Measurements from ENCODE around the gene MAN2A1. TPM values are rescaled to one million over a fixed set of nuclear protein-coding genes. Genes with fewer than 3 reads are reported as not detected.

The MAN2A1 gene
- total RNA-seq, 2 donors from 2014 or later: 81.2 to 104 TPM

DNA sequence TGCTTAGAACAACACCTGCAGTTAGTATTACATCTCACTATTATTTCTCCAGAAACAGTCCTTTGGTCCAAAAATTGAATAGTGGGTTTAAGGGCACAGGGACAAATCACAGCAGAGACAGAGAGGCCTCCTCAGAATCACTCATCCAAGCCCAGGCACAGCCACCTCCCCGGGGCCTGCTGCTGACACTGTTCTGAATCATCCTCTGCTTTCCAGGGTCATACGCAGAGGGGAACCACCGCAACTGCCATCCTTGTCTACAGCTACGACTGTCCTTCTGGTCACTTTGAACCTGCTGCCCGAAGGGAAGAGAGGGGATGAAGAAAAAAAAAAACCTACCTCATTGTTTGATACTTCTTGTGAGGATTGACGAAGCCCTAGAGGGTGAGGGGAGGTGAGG, 35.3 kb upstream of the MAN2A1 start:
- intact Hi-C loops (cut with DNase I): no loop called here
- no peaks in the 10 kb centered on the region for H3K4me1 ChIP-seq
- no peaks in the 10 kb centered on the region for H3K36me3 ChIP-seq
- DNase-seq: no peak
- no peak overlapping the region for H3K4me3 ChIP-seq
- H3K27me3 ChIP-seq: no peaks in the 10 kb centered on the region
- no peak overlapping the region for H3K9ac ChIP-seq (ENCODE audit: low read depth in 2 of 2, low read length in 2 of 2)
- H3K9me3 ChIP-seq: no peaks in the 10 kb centered on the region
- TF ChIP-seq, protein P1, sequence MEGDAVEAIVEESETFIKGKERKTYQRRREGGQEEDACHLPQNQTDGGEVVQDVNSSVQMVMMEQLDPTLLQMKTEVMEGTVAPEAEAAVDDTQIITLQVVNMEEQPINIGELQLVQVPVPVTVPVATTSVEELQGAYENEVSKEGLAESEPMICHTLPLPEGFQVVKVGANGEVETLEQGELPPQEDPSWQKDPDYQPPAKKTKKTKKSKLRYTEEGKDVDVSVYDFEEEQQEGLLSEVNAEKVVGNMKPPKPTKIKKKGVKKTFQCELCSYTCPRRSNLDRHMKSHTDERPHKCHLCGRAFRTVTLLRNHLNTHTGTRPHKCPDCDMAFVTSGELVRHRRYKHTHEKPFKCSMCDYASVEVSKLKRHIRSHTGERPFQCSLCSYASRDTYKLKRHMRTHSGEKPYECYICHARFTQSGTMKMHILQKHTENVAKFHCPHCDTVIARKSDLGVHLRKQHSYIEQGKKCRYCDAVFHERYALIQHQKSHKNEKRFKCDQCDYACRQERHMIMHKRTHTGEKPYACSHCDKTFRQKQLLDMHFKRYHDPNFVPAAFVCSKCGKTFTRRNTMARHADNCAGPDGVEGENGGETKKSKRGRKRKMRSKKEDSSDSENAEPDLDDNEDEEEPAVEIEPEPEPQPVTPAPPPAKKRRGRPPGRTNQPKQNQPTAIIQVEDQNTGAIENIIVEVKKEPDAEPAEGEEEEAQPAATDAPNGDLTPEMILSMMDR (IDR thresholded peaks at IDR 0.05): no peak
- H3K27ac ChIP-seq: no peak overlapping the region

DNA sequence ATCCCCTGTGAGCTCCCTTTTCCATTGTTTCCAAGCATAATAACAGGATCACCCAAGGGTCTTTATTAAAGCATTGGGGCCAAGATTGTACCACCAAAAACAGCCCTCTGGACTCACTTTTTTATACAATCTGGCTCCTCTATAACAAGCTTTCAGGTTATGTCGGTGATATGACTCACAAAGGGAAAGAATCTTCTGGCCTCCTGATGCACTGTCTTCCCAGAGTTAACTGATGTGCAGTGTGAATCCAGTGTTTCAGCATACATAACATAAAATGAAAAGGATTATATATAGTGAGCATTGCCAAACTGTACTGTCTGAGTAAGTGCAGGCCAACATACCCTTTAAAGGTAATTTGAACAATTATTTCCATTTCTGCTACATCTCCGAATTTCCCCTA, 33.9 kb upstream of the MAN2A1 start:
- no peak overlapping the region for H3K9ac ChIP-seq (ENCODE audit: low read depth in 2 of 2, low read length in 2 of 2)
- no peak overlapping the region for H3K27ac ChIP-seq
- DNase-seq: no peak
- intact Hi-C loops (cut with DNase I): no loop called here
- H3K36me3 ChIP-seq: no peaks in the 10 kb centered on the region
- H3K4me1 ChIP-seq: no peaks in the 10 kb centered on the region
- no peaks in the 10 kb centered on the region for H3K9me3 ChIP-seq
- H3K27me3 ChIP-seq: no peaks in the 10 kb centered on the region
- no peak overlapping the region for H3K4me3 ChIP-seq
- TF ChIP-seq, protein P1 (IDR thresholded peaks at IDR 0.05): no peak

DNA sequence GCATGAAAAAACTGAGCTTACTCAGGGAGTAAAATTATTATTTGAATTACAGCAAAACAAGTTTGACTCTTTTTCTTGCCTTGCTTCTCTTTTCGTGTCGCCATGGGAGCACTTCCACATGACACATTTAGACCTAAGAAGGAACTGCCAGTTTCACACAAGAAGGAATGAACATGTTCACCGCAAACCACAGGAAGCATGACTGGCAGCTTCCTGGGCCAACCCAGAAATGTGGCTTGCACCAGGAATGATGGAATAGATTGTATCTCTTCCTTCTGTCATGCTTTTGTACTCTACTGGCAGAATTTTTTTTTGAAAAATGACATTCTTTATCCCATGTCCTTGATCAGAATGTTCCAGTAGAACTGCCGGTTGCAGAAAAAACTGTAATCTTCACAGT, 32.9 kb upstream of the MAN2A1 start:
- H3K9ac ChIP-seq (ENCODE audit: low read depth in 2 of 2, low read length in 2 of 2): no peak overlapping the region
- peak; percentile 41 for DNase-seq
- intact Hi-C loops (cut with DNase I): no loop called here
- no peaks in the 10 kb centered on the region for H3K9me3 ChIP-seq
- H3K4me3 ChIP-seq: no peak overlapping the region
- TF ChIP-seq, protein P1 (IDR thresholded peaks at IDR 0.05): no peak
- no peaks in the 10 kb centered on the region for H3K27me3 ChIP-seq
- H3K27ac ChIP-seq: no peak overlapping the region
- no peaks in the 10 kb centered on the region for H3K4me1 ChIP-seq
- no peaks in the 10 kb centered on the region for H3K36me3 ChIP-seq

DNA sequence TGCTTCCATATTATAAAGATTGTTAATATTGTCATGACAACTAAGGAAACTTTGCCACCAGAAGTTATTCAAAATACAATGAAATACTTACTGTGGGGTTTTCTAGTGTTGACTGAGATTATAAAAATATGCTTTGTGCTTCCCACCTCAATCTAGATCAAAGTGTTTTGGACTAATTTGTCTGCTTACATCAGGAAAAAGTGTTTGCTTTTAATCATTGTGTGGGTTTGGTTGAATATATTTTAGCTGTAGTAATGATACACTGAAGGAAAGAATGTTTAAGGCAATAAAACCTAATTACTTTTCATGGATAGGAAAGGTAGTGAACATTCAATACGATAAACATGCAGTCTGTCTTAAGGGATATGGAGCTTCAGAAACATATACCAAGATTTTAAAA, 29.8 kb upstream of the MAN2A1 start:
- no peak overlapping the region for H3K27ac ChIP-seq
- no peak for DNase-seq
- H3K4me1 ChIP-seq: no peaks in the 10 kb centered on the region
- no peaks in the 10 kb centered on the region for H3K27me3 ChIP-seq
- no peak overlapping the region for H3K4me3 ChIP-seq
- H3K9me3 ChIP-seq: no peaks in the 10 kb centered on the region
- H3K36me3 ChIP-seq: no peaks in the 10 kb centered on the region
- intact Hi-C loops (cut with DNase I): no loop called here
- no peak overlapping the region for H3K9ac ChIP-seq (ENCODE audit: low read depth in 2 of 2, low read length in 2 of 2)
- TF ChIP-seq, protein P1 (IDR thresholded peaks at IDR 0.05): no peak

DNA sequence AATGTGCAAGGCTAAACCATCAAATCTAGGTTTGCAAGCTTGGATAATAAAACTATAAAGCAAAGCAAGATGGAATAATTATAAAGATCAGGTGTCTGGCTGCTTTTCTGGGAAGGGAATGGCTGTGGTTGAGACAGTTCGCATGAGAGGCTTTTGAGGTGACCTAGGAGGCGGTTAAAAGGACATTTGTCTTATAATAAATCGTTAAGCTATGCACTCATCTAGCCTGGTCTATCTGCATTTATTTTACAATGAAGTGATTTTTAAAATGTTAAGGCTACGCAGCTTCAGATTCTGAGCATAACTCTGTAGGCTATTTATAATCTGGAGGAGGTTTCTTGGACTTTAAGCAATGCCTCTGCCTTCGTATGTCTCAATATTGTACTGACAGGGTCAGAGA, 29.4 kb upstream of the MAN2A1 start:
- H3K27me3 ChIP-seq: no peaks in the 10 kb centered on the region
- no peak overlapping the region for H3K4me3 ChIP-seq
- H3K36me3 ChIP-seq: no peaks in the 10 kb centered on the region
- no peak for DNase-seq
- H3K27ac ChIP-seq: no peak overlapping the region
- H3K4me1 ChIP-seq: no peaks in the 10 kb centered on the region
- intact Hi-C loops (cut with DNase I): no loop called here
- no peak overlapping the region for H3K9ac ChIP-seq (ENCODE audit: low read depth in 2 of 2, low read length in 2 of 2)
- TF ChIP-seq, protein P1 (IDR thresholded peaks at IDR 0.05): no peak
- no peaks in the 10 kb centered on the region for H3K9me3 ChIP-seq

DNA sequence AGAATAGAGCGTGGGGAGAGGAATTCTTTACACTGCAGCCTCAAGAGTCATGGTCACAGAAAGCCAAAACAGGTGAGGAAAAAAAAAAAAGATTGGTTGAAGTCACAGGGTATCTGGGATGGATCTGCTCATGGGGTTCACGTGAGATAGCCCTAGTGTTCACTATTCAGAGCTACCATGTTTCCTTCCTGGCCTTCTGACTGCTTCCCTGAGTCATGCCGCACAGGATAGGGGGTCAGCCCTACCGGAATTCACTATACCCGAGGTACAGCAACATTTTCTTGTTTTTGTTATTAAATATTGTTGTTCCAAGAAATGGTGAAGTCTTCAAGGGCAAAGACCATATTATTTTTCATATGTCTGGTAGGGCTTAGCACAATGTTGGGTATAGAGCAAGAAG, 21.5 kb upstream of the MAN2A1 start:
- Histone ChIP-seq H3K4me1 (no peaks in the 10 kb centered on the region), H3K9me3 (no peaks in the 10 kb centered on the region), H3K9ac (ENCODE audit: low read depth in 2 of 2, low read length in 2 of 2) (no peak overlapping the region), H3K27me3 (no peaks in the 10 kb centered on the region), H3K27ac (no peak overlapping the region), H3K36me3 (no peaks in the 10 kb centered on the region), H3K4me3 (no peak overlapping the region)
- TF ChIP-seq, protein P1 (IDR thresholded peaks at IDR 0.05): no peak
- intact Hi-C loops (cut with DNase I): no loop called here
- DNase-seq: no peak

All from colonic mucosa (tissue), 4 donors.